GM21367 (cell line): ENCODE measurements around the gene LMAN2.
A peak's percentile ranks its signal among the peaks of the same experiment; 100 is the strongest.
"Not testable (repeated sequence)": the region's sequence is repeated elsewhere in the genome, so short reads cannot be mapped to it uniquely, and the experiment has no call there.

Experiments
- ATAC-seq: cut with Tn5 transposase; IDR thresholded peaks from one replicate; pipeline ENCODE4 v1.9.1; 2021; ENCODE audit not compliant: unreplicated experiment

The LMAN2 gene

GRCh38 chr5:177307544-177308363, 43.7 kb downstream of the LMAN2 start:
- ATAC-seq: no peak

DNA sequence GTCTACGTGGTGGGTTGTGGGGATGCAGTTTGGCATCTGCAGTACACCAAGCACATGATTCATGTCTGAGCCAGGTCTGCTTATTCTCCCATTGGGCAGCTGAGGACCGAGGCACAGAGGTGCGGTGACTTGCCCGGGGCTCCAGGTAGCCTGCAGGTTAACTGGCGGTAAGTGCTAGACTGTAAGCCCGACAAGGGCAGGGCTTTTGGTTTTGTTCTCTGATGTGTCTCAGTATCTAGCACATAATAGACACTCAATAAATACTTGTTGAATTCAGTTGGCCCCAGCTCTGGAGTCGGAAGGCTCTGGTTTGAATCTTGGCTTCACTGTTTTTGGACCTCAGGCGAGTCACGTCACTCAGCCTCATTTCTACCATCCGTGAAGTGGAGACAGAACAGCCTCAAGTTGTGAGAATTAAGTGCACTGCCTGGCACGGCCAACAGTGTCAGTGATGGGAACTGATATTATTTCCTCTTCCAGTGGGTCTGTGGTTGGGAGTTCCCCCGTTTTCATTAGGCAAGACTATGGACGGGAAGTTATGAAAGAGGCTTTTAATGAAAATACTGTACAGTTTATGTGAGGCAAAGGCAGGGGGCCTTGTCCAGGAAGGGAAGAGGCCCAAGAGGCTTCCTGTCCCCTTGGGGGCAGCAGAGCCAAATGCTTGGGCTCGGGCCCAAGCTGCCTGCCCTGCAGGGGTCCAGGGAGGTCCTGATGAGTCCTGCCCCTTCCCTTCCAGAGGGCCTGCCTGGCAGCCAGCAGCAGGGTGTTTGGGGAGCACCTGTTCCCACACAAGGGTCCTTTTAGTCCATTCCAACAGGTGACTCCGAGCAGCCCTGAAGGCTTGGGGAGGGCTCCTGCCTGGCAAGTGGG, 44.6 kb downstream of the LMAN2 start:
- ATAC-seq: no peak

DNA sequence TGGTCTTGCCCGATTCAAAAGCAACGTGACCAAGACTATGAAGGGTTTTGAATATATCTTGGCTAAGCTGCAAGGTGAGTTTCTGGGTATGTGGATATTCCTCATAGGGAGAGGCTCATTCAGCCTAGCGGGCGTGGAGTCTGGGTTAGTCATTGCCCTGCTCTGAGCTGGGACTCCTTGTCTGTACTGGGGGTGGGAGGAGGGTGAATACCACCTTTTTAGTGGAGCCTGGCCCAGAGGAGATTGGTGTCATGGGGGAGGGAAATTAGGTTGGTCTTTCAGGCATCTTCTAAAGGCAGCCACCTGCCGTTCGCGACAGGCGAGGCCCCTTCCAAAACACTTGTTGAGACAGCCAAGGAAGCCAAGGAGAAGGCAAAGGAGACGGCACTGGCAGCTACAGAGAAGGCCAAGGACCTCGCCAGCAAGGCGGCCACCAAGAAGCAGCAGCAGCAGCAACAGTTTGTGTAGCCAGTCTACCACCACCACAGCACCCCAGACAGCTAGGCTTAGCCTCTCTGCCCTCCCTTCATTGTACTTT, 45.3 kb downstream of the LMAN2 start:
- ATAC-seq: not testable (repeated sequence)

- no peak for ATAC-seq
Observed at GRCh38 chr5:177304392-177305119, 46.9 kb downstream of the LMAN2 start.

DNA sequence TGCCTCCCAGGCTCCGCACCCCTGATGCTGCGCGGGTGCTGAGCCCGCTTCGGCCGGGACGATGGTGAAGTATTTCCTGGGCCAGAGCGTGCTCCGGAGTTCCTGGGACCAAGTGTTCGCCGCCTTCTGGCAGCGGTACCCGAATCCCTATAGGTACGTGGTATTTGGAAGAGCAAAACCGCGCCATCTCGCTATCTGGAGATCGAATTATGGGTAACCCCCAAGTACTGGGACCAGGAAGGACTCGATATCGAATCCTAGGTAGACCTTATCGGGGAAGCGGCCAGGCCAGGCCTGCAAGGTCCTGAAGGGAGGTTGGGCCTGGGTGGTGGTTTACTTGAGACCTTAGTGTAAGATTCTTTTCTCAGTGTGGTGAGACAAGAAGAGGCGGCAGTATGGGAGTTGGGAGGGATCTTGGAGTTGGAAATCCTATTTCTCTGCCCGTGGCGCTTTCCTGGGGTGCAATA, 47.5 kb downstream of the LMAN2 start:
- peak; percentile 3 for ATAC-seq

GRCh38 chr5:177303121-177303924, 48.1 kb downstream of the LMAN2 start, which contains the start of the genes PRELID1 and RAB24:
TSS of gene PRELID1 (plus strand) at chr5:177303799. CDS start at chr5:177303986, 187 bp downstream.
TSS of gene RAB24 (minus strand) at chr5:177303719. CDS start at chr5:177303288, 431 bp downstream.
- peak; percentile 56 for ATAC-seq

DNA sequence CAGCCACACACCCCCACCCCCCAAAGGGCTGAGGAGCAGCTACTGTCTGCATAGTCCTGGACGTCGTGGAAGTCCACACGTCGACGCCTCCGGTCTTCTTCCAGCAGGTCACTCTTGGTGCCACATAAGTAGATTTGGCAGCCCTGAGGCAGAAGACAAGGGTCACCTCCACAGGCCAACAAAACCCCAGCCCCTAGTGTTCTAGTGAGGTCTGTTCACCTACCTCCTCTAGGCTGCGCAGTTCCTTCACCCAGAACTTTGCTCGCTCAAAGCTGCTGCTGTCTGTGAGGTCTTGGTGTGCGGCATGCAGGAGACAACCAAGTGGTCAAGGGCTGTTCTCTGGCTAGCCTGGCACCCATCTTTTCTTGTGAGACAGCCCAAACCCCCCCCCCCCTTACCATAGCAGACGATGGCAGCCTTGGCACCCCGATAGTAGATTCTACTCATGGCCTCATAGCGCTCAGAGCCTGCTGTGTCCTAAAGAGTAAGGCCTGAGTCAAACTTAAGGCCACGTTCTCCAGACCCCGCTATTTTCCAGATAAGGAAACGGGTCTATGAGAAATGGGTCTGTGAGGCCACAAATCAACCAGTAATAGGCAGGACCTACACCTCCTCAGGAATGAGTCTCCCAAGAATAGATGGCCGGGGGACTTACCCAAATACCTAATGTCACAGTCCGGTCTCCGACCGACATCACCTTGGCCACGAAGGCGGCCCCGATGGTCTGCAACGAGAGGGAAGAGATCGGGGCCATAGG, 48.9 kb downstream of the LMAN2 start:
- no peak for ATAC-seq

DNA sequence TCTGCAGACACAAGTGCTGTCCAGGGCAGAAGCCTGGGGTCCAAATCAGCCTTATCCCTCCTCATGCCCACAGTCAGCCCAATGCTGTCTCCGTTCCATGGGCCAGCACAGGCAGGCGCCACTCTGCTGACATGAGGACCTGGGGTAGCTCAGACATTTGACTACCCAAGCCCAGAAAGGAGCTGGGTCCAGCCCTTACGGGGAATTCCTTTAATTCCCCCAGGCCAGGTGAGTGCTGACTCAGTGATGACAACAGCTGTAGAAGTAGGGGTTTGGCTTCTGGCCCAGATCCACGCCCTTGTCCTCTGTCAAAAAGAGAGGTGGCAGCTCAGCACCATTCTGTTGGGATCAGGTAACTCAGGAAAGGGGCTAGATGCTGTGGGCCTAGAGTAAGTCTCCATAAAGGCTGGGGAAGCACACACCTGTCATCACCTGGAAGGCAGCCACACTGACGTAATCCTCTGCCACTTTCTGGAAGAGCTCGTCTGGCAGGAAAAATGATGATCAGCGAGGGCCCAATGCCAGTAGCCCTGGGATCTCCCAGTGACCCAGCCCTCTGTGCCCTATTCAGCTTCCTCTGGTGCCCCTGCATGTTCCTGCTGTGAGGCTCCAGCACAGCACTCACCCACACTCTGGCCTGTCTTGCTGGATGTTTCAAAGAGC, 49.8 kb downstream of the LMAN2 start:
- ATAC-seq: no peak

GRCh38 chr5:177300951-177301350, 50.5 kb downstream of the LMAN2 start:
- ATAC-seq: no peak

GRCh38 chr5:177300236-177300880, 51.1 kb downstream of the LMAN2 start:
- ATAC-seq: peak; percentile 41

GRCh38 chr5:177299697-177300096, 51.8 kb downstream of the LMAN2 start:
- no peak for ATAC-seq

DNA sequence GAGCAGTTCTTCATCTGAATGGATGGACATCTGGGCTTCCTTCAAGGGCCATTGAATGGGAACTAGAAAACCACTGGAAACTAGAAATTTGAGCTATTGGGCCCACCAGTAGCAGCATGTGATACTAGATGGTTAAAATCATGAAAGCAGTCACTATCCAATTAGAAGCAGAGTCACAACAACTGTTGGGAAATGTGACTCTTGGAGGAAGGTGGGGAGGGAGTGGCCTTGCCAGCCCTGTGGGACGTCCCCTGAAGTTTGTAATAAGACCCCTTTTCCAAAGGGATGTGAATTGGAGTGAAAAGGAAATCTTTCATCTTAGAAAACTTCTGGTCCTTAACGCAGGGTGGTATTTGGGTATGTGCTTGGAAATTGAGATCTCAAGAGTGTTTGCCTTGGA, 53.5 kb downstream of the LMAN2 start:
- ATAC-seq: no peak

DNA sequence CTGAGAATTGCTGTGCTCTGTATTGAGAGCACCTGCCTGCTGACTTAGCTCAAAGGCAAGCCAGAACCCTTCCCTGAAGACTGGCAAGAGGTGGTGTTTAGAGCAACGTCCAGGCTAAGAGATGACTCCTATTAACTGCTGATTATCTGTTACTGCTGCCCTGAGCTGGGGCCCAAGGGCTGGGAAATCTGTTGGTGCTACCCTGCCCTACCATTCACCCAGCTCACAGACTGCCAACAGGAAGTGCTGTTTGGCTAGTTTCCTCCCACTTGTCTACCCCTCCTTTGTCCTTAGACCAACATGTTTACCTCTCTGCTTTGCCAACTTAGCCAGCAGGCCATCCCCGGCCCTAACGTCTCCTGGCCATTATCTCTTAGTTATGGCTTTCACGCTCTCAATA, 54.9 kb downstream of the LMAN2 start:
- no peak for ATAC-seq

GRCh38 chr5:177295924-177296323, 55.5 kb downstream of the LMAN2 start:
- ATAC-seq: no peak

DNA sequence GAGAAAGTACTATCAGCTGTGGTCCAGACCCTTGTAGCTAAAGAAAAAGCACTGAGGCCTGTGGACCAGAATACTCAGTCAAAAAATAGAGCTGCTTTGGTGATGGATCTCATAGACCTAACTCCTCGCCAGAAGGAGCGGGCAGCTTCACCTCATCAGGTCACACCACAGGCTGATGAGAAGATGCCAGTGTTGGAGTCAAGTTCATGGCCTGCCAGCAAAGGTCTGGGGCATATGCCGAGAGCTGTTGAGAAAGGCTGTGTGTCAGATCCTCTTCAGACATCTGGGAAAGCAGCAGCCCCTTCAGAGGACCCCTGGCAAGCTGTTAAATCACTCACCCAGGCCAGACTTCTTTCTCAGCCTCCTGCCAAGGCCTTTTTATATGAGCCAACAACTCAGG, 56.8 kb downstream of the LMAN2 start:
- ATAC-seq: no peak

DNA sequence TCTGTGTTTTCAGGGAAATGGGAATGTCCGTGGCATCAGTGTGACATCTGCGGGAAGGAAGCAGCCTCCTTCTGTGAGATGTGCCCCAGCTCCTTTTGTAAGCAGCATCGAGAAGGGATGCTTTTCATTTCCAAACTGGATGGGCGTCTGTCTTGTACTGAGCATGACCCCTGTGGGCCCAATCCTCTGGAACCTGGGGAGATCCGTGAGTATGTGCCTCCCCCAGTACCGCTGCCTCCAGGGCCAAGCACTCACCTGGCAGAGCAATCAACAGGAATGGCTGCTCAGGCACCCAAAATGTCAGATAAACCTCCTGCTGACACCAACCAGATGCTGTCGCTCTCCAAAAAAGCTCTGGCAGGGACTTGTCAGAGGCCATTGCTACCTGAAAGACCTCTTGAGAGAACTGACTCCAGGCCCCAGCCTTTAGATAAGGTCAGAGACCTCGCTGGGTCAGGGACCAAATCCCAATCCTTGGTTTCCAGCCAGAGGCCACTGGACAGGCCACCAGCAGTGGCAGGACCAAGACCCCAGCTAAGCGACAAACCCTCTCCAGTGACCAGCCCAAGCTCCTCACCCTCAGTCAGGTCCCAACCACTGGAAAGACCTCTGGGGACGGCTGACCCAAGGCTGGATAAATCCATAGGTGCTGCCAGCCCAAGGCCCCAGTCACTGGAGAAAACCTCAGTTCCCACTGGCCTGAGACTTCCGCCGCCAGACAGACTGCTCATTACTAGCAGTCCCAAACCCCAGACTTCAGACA, 57.5 kb downstream of the LMAN2 start:
- no peak for ATAC-seq

- no peak for ATAC-seq
Observed at GRCh38 chr5:177291735-177292134, 59.7 kb downstream of the LMAN2 start.
